ENCODE data around the gene ZNF415.
"Not testable (repeated sequence)": the region's sequence is repeated elsewhere in the genome, so short reads cannot be mapped to it uniquely, and the experiment has no call there.

ZNF415 gene

DNA sequence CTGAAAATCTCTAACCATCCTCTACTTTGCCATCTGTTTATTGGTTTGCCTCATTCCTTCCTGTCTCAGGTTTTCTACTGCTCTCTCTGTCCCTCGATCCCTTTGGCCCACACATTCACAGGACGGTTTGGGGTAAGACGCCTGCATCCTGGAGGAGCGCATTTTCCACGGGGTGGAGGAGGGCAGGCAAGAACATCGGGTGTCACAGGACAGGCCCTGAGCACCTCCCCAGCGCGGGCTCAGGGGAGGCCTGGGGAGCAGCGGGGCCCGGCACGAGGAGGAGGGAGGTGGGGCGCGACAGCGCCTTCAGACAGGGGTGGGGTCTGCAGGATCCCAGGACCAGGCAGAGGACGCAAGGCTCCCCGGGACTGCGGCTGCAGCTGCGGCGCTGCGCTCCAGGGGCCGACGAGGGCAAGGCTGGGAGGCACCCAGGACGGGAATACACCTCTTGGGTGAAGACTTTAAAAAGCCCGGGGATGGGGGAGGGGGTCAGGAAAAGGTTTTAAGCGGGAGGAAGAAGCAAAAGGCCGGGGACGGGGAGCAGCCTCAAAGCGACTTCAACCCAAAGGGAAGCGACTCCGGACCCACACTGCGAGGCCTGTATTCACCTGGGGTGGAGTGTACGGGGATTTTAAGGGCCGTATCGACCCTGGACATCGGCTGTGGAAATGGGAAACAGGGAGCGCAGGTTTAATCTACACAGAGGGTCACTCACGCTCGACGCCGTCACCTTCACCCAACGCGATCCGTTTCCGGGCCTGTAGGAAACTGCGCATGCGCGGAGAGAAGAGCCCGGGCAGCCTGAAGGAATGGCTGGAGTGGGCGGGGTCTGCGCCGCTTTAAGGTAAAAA, at the start of gene ZNF415:
Gene ZNF415, minus strand, starts transcription at position 770 of the 851 bp plus-strand sequence. CDS start 10,234 bp downstream, outside the sequence.
- peak within 1 kb of the TSS; percentile 68 for H3K4me3 ChIP-seq (ENCODE audit: low read depth, low read length)

- no peak overlapping the region for H3K4me3 ChIP-seq (ENCODE audit: low read depth, low read length)
Observed at GRCh38 chr19:53182202-53182601, 49.5 kb upstream of the ZNF415 start.

GRCh38 chr19:53177986-53178385, 45.3 kb upstream of the ZNF415 start:
- H3K4me3 ChIP-seq (ENCODE audit: low read depth, low read length): no peak overlapping the region

DNA sequence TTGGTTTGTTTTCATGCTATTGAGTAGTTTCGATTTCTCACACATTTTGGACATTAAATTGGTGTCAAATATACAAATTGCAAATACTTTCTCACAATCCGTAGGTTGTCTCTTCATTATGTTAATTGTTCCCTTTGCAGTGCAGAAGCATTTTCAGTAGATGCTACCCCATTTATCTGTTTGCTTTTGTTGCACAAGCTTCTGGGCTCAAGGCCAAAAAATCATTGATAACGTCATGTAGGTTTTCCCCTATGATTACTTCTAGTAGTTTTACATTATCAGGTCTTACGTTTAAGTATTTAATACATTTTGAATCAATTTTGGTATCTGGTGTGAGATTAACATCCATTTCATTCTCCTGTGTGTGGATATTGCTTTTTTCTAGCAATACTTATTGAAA, 40.2 kb upstream of the ZNF415 start:
- H3K4me3 ChIP-seq (ENCODE audit: low read depth, low read length): no peak overlapping the region

DNA sequence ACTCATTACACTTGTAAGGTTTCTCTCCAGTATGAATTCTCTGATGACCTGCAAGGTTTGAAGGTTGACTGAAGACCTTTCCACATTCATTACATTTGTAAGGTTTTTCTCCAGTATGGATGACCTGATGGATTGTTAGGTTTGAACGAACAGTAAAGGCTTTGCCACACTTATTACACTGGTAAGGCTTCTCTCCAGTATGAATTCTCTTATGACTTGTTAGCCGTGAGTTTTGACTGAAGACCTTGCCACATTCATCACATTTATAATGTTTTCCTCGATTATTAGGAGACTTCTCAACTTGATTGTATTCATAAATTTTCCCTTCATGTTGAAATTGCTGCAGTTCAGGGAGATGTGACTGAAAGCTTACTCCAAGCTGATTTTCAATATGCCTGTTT, 33.0 kb upstream of the ZNF415 start:
- H3K4me3 ChIP-seq (ENCODE audit: low read depth, low read length): no peak overlapping the region

- no peak overlapping the region for H3K4me3 ChIP-seq (ENCODE audit: low read depth, low read length)
Observed at GRCh38 chr19:53161123-53161522, 28.4 kb upstream of the ZNF415 start.

DNA sequence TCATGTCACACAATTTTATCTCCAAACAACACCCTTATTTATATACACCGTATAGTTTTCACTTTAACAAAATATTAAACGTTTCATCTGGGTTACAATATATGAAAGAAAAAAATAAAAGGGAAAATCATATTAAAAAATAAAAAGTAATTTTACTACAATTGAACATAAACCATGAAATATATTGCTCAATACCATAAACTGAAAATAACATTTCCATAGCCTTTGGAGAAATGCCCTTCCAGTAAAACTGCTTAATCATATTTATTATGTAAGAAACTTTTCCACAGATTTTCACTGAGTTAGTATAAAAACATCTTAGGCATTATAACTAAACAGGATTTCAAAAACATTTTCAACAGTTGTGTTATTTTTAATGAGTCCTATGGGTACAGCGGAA, 27.6 kb upstream of the ZNF415 start:
- no peak overlapping the region for H3K4me3 ChIP-seq (ENCODE audit: low read depth, low read length)

- H3K4me3 ChIP-seq (ENCODE audit: low read depth, low read length): peak overlapping the region; percentile 53
Observed at GRCh38 chr19:53158119-53158656, 25.5 kb upstream of the ZNF415 start.

DNA sequence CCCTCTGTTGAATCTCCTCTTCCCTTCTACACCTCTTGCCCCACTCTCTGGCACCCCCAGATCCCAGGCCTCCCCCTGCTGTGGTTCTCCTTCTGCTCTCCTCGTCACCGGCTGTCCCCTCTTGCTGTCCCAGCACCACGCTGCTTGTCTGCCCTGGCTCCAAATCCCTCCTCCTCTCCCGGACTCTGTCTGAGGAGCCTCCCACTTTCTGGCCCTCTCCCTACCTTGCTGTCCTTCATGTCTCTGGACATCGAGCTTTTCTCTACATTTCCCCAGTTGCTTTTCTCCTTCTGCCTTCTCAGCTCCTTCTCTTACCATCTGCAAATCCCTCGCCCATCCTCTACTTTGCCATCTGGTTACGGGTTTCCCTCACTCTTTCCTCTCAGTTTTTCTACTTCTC, 24.9 kb upstream of the ZNF415 start:
- peak overlapping the region; percentile 53 for H3K4me3 ChIP-seq (ENCODE audit: low read depth, low read length)

DNA sequence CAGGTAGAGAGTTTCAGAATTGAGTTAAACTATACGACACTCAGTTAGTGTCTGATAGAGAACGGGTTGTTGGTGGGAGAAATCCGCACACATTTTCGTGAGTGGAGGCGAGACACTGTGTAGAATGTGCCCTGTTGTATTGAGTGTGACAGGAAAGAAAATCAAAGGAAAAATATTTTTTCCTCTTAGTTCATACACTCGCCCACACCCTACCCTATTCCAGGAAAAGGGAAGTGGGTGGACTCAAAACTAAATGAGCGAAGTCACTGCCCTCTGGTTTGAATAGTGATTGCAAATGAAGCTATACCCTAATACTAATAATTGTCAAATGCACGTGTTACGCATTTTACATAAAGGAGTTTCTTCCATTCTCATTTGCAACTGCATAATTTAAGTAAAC, 24.1 kb upstream of the ZNF415 start:
- H3K4me3 ChIP-seq (ENCODE audit: low read depth, low read length): no peak overlapping the region

DNA sequence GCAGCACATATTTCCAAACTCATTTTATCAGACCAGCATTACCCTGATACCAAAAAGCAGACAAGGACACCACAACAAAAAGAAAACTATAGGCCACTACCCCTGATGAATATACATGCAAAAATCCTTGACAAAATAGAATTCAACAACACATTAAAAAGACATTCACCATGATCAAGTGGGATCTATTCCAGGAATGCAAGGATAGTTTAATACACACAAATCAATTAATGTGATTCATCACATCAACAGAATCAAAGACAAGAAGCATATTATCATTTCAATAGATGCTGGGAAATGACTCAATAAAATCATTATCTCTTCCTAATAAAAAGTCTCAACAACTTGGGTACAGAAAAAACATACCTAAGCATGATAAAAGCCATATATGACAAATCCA, 14.9 kb upstream of the ZNF415 start:
- H3K4me3 ChIP-seq (ENCODE audit: low read depth, low read length): no peak overlapping the region

GRCh38 chr19:53140351-53140750, 7.6 kb upstream of the ZNF415 start:
- no peak overlapping the region for H3K4me3 ChIP-seq (ENCODE audit: low read depth, low read length)

DNA sequence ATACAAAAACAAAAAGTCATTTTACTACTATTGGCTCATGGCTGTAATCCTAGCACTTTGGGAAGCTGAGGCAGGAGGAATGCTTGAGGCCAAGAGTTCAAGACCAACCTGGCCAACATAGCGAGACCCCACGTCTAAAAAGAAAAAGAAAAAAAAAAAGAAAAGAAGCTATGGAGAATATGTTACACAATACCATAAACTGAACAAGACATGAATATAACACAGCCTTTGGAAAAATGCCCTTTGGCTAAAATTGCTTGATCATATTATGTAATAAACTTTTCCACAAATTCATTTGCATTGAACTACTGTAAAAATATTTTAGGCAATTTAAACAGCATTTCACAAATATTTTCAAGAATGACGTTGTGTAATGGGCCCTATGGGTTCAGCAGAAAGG, 3.7 kb upstream of the ZNF415 start:
- H3K4me3 ChIP-seq (ENCODE audit: low read depth, low read length): no peak overlapping the region

GRCh38 chr19:53131727-53132126, 983 bp downstream of the ZNF415 start:
- H3K4me3 ChIP-seq (ENCODE audit: low read depth, low read length): peak overlapping the region; percentile 68

- no peak overlapping the region for H3K4me3 ChIP-seq (ENCODE audit: low read depth, low read length)
Observed at GRCh38 chr19:53131085-53131590, 1.6 kb downstream of the ZNF415 start.

DNA sequence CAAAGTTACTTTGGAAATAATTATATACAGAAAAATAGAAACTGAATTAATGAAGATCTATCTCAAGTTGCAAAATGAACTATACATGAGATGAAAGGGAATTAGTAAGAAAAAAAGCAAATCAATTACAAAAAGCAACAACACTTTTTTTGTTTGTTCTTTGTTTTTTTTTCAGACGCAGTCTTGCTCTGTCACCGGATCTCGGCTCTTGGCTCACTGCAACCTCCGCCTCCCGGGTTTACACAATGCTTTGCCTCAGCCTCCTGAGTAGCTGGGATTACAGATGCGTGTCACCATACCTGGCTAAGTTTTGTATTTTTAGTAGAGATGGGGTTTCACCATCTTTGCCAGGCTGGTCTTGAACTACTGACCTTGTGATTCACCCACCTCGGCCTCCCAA, 2.2 kb downstream of the ZNF415 start:
- no peak overlapping the region for H3K4me3 ChIP-seq (ENCODE audit: low read depth, low read length)

DNA sequence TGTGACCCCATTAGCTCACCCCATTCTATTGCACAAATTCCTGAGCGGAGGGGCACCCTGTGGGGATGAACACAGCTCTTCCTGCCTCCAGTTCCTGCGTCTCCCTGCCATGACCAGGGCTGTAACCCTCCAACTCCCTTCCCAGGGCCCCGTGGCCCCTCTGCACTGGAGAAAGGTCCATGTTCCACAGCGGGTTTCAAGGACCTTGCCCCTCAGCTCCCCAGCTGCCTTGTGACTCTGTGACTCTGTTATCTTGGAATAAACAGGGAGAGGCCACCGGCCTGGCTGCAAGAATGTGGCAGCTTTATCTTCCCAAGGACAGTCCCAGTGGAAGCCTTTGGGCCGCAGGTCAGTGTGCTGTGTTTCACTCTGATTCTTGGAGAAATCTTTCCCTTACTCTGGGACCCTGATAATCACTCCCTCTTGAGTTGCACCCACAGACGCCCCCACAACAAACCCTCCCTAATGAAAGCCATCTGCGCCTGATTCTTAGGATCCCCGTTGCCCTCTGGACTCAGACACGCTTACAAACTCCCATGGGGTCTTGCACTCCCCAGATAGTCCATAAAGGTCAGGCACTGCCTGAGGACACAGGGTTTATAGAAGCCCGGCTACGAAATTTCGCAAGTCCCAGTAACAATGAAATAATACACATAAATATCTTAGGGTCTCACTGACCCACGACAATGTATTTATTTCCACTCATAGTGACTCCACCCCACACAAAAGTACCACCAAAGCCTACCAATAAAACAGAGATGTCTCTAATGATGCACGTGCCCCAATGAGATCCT, 5.8 kb downstream of the ZNF415 start:
- not testable (repeated sequence) for H3K4me3 ChIP-seq (ENCODE audit: low read depth, low read length)

DNA sequence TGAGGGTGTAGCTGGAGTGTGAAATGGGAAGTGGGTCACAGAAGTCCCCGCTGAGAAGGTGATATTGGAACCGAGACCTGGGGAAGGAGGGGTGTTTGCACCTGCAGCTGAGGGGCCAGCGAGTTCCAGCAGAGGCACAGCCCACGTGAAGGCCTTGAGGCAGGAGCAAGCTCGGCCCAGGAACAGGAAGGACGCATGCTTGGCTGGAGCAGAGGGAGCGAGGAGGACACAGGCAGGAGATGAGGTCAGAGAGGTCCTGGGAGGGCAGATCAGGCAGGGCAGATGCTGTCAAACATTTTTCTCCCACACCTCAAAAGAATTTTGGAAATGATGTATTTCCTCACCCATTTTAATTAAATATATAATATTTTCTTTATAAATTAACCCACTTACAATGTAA, 9.3 kb downstream of the ZNF415 start:
- H3K4me3 ChIP-seq (ENCODE audit: low read depth, low read length): no peak overlapping the region

DNA sequence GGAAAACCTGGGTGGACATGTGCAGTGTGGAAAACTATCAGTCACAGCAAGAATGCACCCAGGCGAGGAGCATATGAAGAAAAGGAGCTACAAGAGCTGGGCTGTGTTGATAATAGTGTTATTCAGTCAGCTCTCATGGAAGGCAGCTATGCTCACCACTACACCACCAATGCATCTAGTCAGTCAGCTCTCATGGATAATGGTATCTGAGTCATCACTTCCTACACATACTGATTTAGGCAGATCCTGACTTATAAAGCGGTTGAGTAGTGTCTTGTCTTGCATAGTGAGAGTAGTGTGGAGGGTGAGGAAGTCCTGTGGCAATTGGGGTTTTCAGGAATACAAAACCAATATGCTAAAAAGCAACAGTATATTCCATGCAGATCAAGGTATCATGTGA, 20.4 kb downstream of the ZNF415 start:
- no peak overlapping the region for H3K4me3 ChIP-seq (ENCODE audit: low read depth, low read length)

DNA sequence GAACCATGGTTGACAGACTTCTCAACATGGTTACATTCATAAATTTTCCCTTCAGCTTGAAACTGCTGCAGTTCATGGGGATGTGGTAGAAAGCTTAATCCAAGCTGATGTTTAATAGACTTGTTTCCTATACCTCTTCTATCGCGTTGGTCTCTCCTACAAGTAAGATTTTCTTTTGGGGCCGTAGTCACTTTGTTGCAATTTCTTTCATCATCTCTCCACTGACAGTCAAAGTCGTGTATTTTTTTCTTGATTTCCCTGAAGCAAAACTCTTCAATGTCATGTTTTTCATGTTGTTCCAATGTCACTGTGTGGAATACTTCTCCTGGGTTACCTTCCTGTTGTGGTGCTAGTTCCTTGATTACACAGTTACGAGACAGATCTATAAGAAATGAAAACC, 23.2 kb downstream of the ZNF415 start:
- H3K4me3 ChIP-seq (ENCODE audit: low read depth, low read length): no peak overlapping the region
